Lung (tissue), 12 donors: ENCODE data around the gene CMIP. TPM values are rescaled to one million over a fixed set of nuclear protein-coding genes. Genes with fewer than 3 reads are reported as not detected.

Source experiments
- ATAC-seq: fragments of 200-7000 bp; cut with Tn5 transposase; one replicate; pipeline ENCODE4 v1.9.1; 2020; ENCODE audit warnings: moderate number of reproducible peaks; ENCODE audit not compliant: insufficient read depth, low FRiP score
- DNase-seq, 3 donors: peaks; one replicate each; pipeline ENCODE4 v3.0.0-alpha.2; 2013 to 2017
- H3K27ac ChIP-seq, 2 donors: one replicate each; pipeline ENCODE4 v1.5.1; 2013; ENCODE audit warnings: mild to moderate bottlenecking in 2 of 2, moderate library complexity in 2 of 2, control low read depth in 1 of 2, inconsistent platforms in 1 of 2, low read depth in 1 of 2, low read length in 1 of 2
- H3K27me3 ChIP-seq, 3 donors: one replicate each; pipeline ENCODE4 v1.5.1; 2013; ENCODE audit warnings: low read length in 2 of 3; ENCODE audit not compliant: control insufficient read depth in 3 of 3, insufficient read depth in 3 of 3
- H3K36me3 ChIP-seq, 4 donors: one replicate each; pipeline ENCODE4 v1.5.1; 2013; ENCODE audit warnings: low read length in 4 of 4, mild to moderate bottlenecking in 1 of 4, moderate library complexity in 1 of 4; ENCODE audit not compliant: control insufficient read depth in 4 of 4, insufficient read depth in 4 of 4
- H3K4me1 ChIP-seq, 5 donors: one replicate each; pipeline ENCODE4 v1.5.1; 2013; ENCODE audit warnings: low read length in 5 of 5, mild to moderate bottlenecking in 2 of 5, moderate library complexity in 1 of 5; ENCODE audit not compliant: control insufficient read depth in 5 of 5, insufficient read depth in 5 of 5
- H3K4me3 ChIP-seq: one replicate; pipeline ENCODE4 v1.5.1; 2013; ENCODE audit warnings: mild to moderate bottlenecking, control low read depth, moderate library complexity
- H3K9ac ChIP-seq, 2 donors: one replicate each; pipeline ENCODE4 v1.5.1; 2013; ENCODE audit warnings: low read length in 2 of 2, control low read depth in 1 of 2; ENCODE audit not compliant: insufficient read depth in 1 of 2
- H3K9me3 ChIP-seq, 4 donors: one replicate each; pipeline ENCODE4 v1.5.1; 2013; ENCODE audit warnings: low read length in 3 of 4, mild to moderate bottlenecking in 1 of 4, moderate library complexity in 1 of 4; ENCODE audit not compliant: control insufficient read depth in 4 of 4, insufficient read depth in 3 of 4
- WGBS, 2 donors: extraction: QIAGEN DNeasy Blood & Tissue Kit; methylation state at CpG; one replicate each; pipeline ENCODE4 v1.1.7; 2013; 5-methylcytosine and 5-hydroxymethylcytosine counted together
- polyA plus RNA-seq, 2 donors: library from polyadenylated mRNA; stranded (reverse); fragments of 200-250 nt; gene quantifications; one replicate each; pipeline ENCODE4 v1.2.1, GENCODE V29; 2013
- total RNA-seq, 2 donors: library from RNA; depleted of rRNA in 1 of 2; stranded (reverse); fragments of >200 nt in 1 of 2; gene quantifications; one replicate each; pipeline ENCODE4 v1.2.1, GENCODE V29; 2014 to 2021
- TF ChIP-seq, protein P1 (sequence below): IDR thresholded peaks from 2 replicates; pipeline ENCODE4 v1.5.1; 2012; ENCODE audit warnings: mild to moderate bottlenecking; ENCODE audit errors: control extremely low read depth, extremely low read depth
- donor health status: control.
- donor health status: control.
- donor health status: Bipolar disorder and iron deficiency.
- donor health status: healthy.
- donor health status: DM: yes; HTN: yes; CAD: no.

The CMIP gene
- total and polyA plus RNA-seq, 4 donors, result 11.8 to 80.5 (median 48.6) TPM

DNA sequence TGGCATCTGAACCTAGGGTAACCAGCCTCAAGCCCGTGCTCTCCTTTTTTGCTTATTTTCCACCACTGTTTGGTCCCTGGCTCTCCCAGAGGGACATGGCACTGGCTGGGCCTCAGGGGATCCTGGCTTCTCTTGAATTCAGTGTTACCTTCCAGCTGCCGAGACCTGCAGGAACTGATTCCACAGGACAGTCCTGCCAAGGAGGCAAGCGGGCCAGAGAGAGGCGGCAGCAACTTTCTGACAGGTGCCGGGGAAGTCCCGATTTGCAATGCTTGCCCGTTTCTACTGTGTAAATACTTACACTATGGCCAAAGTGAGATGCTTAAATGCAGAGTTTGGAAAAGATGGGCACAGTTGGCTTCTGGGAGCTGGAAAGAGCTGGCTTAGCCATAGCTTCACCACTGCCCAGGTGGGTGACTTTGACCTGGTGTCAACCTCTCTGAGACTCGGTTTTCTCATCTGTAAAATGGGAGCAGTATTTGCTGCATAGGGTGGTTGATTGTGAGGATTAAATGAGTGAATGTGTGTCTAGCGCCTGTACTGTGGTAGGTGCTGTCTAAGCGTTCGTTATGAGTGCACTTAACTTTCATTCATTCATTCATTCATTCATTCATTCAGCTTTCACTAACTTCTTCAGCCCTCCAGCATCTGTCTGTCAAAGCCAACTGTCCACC, 124.9 kb downstream of the CMIP start:
- Histone ChIP-seq H3K27me3 (no peaks in the 10 kb centered on the region), H3K27ac (no peak overlapping the region)

DNA sequence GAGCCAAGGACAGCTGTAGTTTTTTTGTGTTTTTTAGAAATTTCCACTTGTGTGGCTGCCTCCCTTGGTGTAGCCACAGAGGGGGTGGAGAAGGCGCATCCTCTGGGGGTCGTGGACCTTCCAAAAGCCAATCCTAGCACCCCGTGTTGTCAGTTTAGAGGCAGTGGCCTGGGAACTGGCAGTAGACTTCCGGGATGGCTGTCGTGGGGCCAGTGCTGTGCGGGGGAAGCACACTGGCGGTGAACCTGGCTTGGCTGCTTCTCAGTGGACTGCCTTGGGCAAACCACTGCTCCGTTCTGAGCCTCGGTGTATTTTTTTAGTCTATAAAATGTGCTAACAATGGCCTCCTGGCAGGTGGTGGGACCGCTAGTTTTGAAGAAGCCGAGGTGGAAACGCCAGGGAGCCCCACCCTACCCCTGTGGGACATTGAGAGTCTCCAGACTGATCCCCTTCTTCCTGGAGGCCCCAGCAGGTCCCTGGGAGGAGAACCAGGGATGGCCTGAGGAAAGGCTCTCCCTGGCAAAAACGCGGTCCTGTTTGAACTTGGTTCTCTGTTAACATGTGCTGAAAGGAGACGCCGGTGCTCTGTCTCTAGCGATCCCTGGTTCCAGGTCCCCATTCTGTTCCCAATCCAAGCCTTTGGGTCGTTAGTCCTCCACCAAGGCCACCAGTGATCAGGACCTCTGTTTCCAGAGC, 125.7 kb downstream of the CMIP start:
- peaks cover 0 to 2% (median 0%) of the 10 kb centered on the region in 4 donors for H3K36me3 ChIP-seq
- H3K4me1 ChIP-seq, result peaks cover 0 to 16% (median 4%) of the 10 kb centered on the region in 5 donors
- H3K9me3 ChIP-seq, result no peaks in the 10 kb centered on the region
- DNase-seq, result peak in 1 of 3 donors; percentile 38
- no peak overlapping the region for H3K27ac ChIP-seq
- TF ChIP-seq, protein P1, sequence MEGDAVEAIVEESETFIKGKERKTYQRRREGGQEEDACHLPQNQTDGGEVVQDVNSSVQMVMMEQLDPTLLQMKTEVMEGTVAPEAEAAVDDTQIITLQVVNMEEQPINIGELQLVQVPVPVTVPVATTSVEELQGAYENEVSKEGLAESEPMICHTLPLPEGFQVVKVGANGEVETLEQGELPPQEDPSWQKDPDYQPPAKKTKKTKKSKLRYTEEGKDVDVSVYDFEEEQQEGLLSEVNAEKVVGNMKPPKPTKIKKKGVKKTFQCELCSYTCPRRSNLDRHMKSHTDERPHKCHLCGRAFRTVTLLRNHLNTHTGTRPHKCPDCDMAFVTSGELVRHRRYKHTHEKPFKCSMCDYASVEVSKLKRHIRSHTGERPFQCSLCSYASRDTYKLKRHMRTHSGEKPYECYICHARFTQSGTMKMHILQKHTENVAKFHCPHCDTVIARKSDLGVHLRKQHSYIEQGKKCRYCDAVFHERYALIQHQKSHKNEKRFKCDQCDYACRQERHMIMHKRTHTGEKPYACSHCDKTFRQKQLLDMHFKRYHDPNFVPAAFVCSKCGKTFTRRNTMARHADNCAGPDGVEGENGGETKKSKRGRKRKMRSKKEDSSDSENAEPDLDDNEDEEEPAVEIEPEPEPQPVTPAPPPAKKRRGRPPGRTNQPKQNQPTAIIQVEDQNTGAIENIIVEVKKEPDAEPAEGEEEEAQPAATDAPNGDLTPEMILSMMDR, result no peak
- H3K27me3 ChIP-seq, result no peaks in the 10 kb centered on the region
- 84 to 86% methylated on average over 18 of the region's 18 CpGs for WGBS, 2 donors
- ATAC-seq, result no peak
- no peak overlapping the region for H3K4me3 ChIP-seq
- no peak overlapping the region for H3K9ac ChIP-seq

More for the DNA sequence above, 124.9 kb downstream of the CMIP start:
- Histone ChIP-seq H3K9ac (no peak overlapping the region), H3K4me1 (peaks cover 0 to 16% (median 4%) of the 10 kb centered on the region in 5 donors), H3K4me3 (no peak overlapping the region), H3K36me3 (peaks cover 0 to 2% (median 0%) of the 10 kb centered on the region in 4 donors), H3K9me3 (no peaks in the 10 kb centered on the region)
- WGBS, 2 donors, result 62 to 85% methylated on average over 11 of the region's 11 CpGs
- TF ChIP-seq, protein P1, result no peak
- DNase-seq, result no peak
- ATAC-seq, result no peak

DNA sequence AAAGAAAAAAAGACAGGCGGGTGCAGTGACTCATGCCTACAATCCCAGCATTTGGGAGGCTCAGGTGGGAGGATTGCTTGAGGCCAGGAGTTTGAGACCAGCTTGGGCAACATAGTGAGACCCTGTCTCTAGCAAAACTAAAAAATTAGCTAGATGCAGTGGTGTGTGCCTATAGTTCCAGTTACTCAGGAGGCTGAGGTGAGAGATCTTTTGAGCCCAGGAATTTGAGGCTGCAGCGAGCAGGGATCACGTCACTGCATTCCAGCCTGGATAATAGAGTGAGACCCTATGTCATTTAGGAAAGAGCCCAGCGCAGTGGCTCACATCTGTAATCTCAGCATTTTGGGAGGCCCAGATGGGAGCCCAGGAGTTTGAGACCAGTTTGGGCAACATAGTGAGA, 126.6 kb downstream of the CMIP start:
- DNase-seq (no peak), ATAC-seq (no peak)
- Histone ChIP-seq H3K27ac (no peak overlapping the region), H3K27me3 (no peaks in the 10 kb centered on the region), H3K36me3 (peaks cover 0 to 2% (median 0%) of the 10 kb centered on the region in 4 donors), H3K9ac (no peak overlapping the region), H3K4me1 (peaks cover 0 to 16% (median 4%) of the 10 kb centered on the region in 5 donors), H3K9me3 (no peaks in the 10 kb centered on the region), H3K4me3 (no peak overlapping the region)
- WGBS, 2 donors, result 94% methylated on average over 4 of the region's 4 CpGs
- TF ChIP-seq, protein P1, result no peak
